ENCODE results near the gene SPRR3.
A peak's percentile ranks its signal among the peaks of the same experiment; 100 is the strongest.
"Not testable (repeated sequence)": the region's sequence is repeated elsewhere in the genome, so short reads cannot be mapped to it uniquely, and the experiment has no call there.

The SPRR3 gene

DNA sequence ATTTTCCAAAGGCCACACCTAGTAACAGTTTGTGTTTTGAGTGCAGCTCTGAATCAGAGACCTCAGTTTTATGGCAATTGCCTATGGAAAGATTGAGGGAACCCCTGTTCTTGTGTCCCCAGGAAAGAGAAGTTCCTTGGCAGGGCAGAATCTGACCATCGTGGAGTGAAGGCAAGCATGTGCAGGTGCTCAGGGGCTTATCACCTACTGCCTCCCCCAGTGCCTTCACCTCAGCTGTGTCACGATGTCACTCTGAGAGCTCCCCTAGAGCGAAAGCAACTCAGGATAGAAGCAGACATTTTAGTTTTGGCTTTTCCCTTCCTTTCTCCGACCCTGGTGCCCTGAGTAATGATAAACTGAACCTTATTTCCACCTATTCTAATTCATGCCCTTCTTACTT lies 19.5 kb upstream of the SPRR3 start:
- no peak overlapping the region for H3K27ac ChIP-seq
- DNase-seq (ENCODE audit: low read depth, low spot score) = no peak

DNA sequence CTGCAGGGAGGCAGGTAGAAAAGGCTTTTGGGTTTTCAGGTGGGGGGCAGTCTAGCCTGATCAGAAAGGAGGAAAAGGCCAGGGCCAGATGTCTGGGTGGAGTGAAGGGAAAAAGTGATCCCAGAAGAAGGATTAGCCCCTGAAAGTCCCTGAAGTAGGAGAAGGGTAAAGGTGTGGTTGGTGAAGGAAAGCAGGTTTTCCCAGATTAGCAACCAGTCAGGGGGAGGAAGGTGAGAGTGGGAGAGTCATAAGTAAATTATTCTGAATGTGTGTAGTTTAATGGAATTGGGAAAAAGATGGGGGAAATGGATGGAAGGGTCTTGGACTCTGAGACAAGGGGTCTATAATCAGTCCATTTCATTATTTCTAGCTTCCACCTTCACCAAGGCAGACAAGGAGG lies 18.3 kb upstream of the SPRR3 start:
- H3K27ac ChIP-seq = no peak overlapping the region
- DNase-seq (ENCODE audit: low read depth, low spot score) = no peak

DNA sequence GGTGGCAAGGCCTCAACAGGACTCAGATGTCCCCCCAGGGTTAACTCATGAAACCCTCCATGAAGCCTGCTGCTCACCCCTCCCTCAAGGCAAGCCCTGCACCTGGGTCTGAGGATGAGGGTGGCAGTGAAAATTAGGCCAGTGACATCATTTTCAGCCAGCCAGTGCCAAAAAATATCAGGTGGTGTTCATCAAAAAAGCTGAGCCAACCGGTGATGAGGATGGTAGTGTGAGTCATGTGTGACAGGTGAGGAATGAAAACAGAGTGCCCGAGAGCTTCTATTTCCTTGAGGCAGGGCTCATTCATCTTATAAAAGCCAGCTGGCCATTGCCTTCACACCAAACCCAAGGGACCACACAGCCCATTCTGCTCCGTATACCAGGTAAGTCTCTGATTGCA lies 17.8 kb upstream of the SPRR3 start, which contains the start of gene SPRR1A:
SPRR1A (plus strand) TSS at position 339 of the 400 bp plus-strand sequence. CDS start 1,150 bp downstream, outside the sequence.
- peak; percentile 43 for DNase-seq (ENCODE audit: low read depth, low spot score)
- H3K27ac ChIP-seq = peak within 1 kb of the TSS; percentile 26

DNA sequence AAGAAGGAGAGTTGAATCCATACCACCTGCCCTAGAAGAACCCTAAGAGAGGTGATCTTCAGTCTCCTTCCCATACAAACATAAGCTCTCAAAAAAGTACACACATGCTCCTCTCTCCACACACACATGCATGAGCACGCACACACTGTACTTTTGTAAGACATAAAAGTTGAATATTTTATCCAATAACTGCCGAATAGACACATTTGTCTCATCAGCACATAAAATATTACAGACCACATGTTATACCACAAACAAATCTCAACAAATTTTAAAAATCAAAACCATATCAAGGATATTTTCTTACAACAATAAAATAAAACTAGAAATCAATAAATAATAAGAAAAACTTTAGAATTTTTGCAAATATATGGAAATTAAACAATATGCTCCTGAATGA lies 15.0 kb upstream of the SPRR3 start:
- no peak for DNase-seq (ENCODE audit: low read depth, low spot score)
- no peak overlapping the region for H3K27ac ChIP-seq

DNA sequence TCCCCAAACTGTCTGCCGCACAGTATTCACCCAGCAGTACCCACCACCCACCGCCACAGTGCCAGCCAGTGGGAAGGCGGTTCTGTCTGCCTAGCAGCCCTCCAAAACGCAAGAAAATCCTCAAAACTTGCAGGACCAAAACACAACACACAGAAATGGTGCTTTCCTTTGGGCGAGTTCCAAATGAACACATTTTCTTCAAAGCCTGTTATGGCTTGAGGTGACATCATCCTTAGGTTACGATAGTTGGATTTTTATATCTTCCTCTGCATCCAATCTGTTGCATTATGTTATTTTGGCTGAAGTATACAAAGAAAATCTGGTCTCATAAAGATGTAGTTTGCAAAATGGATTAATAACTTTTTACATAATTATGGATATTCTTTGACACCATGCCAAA lies 8.4 kb upstream of the SPRR3 start:
- no peak for DNase-seq (ENCODE audit: low read depth, low spot score)

DNA sequence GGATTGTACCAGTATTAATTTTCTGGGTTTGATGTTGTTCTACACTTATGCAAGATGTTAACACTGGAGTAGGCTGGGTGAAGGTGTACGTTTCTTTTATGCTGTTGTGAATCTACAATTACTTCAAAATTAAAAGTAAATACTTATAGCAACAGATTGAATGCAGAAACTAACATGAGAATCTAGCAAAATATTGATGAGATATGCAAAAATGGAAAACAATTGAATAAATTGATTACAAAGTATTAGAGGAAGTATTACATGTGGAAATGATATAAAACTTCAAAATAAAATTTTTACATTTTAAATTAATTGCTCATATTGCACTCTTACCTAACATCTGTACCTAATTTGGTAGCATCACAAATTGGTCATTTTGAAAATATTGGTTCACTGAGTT lies 5.7 kb upstream of the SPRR3 start:
- no peak for DNase-seq (ENCODE audit: low read depth, low spot score)
- no peak overlapping the region for H3K27ac ChIP-seq

More for the DNA sequence above, 8.4 kb upstream of the SPRR3 start:
- H3K27ac ChIP-seq = no peak overlapping the region

DNA sequence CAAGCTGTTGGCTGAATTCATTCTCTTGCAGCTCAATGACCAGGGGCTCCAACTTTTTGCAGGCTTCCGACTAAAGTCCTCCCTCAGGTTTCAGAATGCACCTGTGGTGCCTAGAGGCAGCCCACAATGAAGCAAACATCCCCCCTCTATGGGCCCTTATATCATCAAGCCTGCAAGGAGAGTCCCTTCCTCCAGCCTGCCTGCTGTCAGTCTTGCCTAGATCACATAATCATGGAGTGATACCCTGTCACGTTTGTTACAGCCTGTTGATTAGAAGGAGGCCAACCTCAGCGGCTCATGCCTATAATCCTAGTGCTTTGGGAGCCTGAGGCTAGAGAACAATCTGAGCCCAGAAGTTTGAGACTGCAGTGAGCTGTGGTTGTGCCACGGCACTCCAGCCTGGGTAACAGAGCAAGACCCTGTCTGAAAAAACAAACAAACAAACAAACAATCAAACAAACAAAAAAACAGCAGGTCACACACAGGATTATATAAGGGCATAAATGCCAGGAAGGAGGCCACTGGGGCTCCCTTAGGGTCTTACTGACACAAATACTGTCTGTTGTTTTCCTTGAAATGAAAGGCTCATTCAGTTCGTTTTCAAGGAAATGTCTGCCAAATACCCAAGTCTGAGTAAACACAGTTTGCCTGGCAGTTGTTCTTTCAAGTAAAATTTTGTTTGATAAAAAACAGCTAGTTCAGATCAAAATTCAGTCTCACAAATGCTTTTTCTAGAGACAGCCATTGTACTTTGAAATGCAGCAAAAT lies 4.7 kb upstream of the SPRR3 start:
- no peak for DNase-seq (ENCODE audit: low read depth, low spot score)

DNA sequence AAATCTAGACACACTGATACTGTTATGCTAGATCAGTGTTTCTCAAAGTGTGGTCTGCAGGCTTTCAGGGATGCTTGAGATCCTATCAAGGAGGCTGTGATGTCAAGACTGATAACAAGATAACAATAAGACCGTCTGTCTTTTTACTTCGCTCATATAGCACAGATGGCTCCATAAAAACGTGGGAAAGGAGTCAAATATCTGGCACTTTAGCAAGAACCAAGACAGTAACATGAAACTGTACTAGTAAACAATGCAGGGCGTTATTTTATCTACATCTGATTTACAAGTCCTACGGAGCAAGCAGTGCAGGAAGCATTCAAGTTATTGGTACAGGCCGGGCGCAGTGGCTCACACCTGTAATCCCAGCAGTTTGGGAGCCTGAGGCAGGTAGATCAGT lies 3.6 kb upstream of the SPRR3 start:
- H3K27ac ChIP-seq = no peak overlapping the region

More for the DNA sequence above, 4.7 kb upstream of the SPRR3 start:
- H3K27ac ChIP-seq = no peak overlapping the region

DNA sequence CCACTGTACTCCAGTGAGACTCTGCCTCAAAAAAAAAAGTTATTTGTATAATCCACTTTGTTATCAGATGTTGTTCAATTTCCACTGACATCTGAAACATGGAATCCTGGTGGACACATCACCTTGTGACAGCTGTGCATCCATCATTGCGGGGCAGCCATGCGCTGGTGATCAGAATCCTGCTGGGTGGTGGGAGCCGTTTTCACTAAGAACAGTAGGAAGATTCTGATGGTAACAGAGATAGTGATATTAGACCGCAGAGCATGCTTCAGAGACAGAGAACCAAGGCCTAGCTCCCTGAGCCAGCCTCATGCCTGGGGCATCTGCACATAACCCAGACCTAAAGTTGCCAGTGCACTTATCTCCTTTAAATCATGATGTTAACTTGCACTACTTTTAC lies 3.1 kb upstream of the SPRR3 start:
- peak overlapping the region; percentile 77 for H3K27ac ChIP-seq
- DNase-seq (ENCODE audit: low read depth, low spot score) = no peak

More for the DNA sequence above, 3.6 kb upstream of the SPRR3 start:
- no peak for DNase-seq (ENCODE audit: low read depth, low spot score)

DNA sequence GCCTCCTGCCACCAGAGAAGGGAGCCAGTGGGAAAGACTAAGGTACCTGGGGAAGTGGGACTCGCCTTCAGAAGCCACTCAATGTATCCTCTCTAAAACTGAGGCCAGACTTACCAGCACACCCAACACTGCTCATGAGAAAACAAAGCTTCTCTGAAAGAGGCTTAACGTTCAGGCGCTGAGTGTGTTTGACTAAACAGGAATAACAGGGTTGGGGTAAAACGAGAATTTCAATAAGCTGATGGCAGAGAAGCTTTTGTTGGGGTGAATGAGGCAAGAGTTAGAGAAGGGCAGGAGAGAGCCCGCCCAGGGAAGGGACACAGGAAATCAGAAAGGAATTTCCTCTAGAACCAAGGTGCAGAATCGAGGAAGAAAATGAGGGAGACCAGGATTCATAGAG lies 1.7 kb upstream of the SPRR3 start:
- peak overlapping the region; percentile 77 for H3K27ac ChIP-seq
- no peak for DNase-seq (ENCODE audit: low read depth, low spot score)

DNA sequence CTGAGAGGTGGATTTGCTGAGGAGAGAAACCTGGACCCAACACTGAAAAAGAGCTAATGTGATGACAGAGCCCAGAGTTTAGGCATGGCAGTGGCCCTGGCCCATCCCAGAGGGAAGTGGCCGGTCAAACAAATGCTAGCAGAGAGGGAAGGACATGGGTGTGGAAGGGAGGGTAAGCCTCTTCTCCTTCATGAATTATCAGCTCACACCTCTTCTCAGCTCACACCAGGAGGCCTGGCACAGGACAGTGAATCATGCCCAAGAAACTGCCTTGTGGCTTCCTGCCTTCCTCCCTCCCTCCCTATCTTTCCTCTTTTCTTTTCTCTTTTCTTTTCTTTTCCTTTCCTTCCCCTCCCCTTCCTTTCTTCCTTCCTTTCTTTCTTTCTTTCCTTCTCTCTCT lies 1.3 kb upstream of the SPRR3 start:
- H3K27ac ChIP-seq = peak overlapping the region; percentile 77
- no peak for DNase-seq (ENCODE audit: low read depth, low spot score)

DNA sequence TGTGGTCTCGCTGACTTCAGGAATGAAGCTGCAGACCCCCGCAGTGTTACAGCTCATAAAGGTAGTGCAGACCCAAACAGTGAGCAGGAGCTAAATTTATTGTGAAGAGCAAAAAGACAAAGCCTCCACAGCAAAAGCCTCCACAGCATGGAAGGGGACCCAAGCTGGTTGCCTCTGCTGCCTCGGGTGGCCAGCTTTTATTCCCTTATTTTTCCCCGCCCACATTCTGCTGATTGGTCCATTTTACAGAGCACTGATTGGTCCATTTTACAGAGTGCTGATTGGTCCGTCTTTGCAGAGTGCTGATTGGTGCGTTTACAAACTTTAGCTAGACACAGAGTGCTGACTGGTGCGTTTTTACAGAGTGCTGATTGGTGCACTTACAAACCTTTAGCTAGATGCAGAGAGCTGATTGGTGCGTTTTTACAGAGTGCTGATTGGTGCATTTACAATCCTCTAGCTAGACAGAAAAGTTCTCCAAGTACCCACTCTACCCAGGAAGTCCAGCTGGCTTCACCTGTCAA lies 9.7 kb downstream of the SPRR3 start:
- not testable (repeated sequence) for DNase-seq (ENCODE audit: low read depth, low spot score); H3K27ac ChIP-seq

DNA sequence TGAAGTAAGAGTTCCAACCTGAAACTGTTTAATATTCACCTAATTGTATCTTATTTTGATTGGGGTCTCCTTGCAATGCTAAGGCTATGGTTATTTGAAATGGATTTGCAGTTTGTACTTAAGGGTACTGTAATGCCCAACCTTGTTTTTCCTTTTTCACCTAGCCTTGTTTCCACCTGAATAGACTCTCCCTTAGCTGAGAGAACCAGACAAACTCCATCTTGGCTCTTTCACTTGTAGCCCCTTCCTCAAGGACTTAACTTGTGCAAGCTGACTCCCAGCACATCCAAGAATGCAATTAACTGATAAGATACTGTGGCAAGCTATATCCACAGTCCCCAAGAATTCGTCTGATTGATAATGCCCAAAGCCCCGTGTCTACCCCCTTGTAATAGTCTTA lies 20.3 kb downstream of the SPRR3 start:
- H3K27ac ChIP-seq; DNase-seq (ENCODE audit: low read depth, low spot score): not testable (repeated sequence)

DNA sequence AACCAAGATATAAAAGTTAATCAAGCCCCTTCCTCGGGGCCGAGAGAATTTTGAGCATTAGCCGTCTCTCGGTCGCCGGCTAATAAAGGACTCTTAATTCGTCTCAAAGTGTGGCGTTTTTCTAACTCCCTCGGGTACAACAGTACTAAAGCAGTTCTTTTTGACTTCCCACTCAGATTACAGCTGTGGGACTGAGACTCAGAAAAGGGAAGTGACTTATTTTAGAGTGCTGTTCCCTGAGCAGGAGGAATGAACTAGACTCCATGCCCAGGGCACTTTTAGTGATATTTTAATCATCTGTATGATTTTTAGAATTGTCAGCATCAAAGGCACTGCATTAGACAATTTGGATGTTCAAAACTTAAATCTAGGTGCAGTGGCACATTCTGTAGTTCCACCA lies 20.8 kb downstream of the SPRR3 start:
- not testable (repeated sequence) for DNase-seq (ENCODE audit: low read depth, low spot score); H3K27ac ChIP-seq

DNA sequence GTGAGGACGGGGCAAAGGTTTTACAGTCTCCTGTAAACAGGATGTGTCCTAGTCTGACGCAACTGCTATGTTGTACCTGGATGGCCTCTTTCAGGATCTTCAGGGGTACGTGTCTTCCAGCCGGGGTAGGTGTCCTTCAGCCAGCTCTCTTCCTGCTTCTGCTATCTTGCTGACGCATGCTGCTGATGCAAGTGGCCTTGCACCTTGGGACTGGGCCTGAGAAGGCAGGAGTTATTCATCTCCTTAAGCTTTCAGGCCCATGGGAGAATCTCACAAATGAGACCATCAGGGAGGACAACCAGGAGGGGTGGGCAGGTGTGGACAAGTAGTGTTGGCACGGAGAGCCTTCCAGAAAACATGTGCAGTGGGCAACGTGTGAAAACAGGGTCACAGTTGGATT lies 21.6 kb downstream of the SPRR3 start:
- DNase-seq (ENCODE audit: low read depth, low spot score) = no peak

DNA sequence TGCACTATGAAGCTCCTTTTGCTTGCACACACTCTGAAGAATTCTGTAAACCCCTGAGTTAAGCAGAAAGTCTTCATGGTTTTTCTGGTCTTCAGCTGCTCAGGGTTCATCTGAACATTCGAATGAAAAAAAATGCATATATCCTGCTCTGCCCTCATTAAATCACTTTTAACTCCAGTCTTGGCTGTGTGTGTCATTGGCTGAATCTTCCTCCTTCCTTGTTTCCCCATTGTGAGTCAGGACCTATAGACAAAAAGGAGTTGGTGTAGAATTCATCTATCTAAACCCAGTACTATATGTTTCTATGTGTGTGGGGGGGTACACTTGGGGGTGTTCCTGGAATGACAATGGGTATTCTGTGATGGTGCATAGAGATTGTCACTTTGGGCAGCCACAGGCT lies 22.9 kb downstream of the SPRR3 start:
- H3K27ac ChIP-seq = peak overlapping the region; percentile 31
- DNase-seq (ENCODE audit: low read depth, low spot score) = no peak

More for the DNA sequence above, 21.6 kb downstream of the SPRR3 start:
- no peak overlapping the region for H3K27ac ChIP-seq

DNA sequence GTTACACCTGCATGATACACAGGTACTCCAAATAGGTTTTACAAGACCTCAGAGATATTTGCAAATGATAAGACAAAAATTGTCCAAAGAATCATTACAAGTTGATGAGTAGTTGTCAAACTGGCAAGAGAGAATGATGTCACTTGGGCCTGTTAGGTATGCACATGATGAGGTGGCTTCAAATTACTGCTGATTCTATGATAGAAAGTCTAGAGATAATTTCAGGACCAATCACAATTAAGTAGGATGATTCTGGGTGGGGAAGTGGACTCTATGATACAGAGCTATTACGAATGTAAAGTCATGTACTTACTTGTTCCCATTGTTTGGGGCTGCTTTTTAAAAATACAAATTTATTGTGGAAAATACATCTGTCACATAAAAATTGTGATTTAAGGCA lies 24.2 kb downstream of the SPRR3 start:
- peak; percentile 49 for DNase-seq (ENCODE audit: low read depth, low spot score)
- H3K27ac ChIP-seq = peak overlapping the region; percentile 31

DNA sequence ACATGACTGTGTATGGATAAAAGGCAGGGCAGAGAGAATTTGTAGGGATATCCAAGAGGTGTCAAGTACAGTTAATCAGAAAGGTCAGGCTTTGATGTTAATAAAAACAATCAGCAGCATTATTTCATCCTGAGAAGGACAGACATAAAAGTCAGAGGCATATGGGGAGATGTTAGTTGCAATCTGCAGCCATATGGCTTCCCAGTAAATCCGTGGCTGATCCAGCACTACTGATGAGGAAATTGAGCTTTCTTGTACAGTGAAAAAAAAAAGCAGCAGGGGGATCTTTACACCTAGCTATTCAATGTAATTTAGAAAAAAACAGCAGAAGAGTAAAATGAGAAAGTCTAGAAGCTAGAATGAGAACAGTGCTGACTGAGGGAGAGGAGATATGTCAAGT lies 27.2 kb downstream of the SPRR3 start:
- DNase-seq (ENCODE audit: low read depth, low spot score) = no peak
- no peak overlapping the region for H3K27ac ChIP-seq

DNA sequence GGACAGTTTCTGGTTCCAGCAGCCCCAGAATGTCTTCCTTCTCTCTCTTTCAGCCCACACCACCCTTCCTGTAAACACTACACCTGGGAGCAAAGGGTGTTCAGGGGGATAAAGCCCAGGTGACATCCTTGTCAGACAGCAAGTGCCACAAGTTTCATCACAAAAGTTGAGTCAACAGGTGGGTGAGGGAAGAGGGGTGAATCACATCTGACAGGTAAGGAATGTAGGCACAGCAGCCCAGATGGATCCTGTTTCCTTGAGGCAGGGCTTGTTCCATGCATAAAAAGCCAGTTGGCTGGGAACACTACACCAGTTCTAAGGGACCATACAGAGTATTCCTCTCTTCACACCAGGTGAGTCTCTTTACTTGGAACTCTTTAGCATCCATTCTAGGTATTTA lies 29.3 kb downstream of the SPRR3 start, which contains the start of gene SPRR1B:
SPRR1B (plus strand) TSS at position 309 of the 400 bp plus-strand sequence. CDS start 1,143 bp downstream, outside the sequence.
- H3K27ac ChIP-seq = peak within 1 kb of the TSS; percentile 78
- peak; percentile 82 for DNase-seq (ENCODE audit: low read depth, low spot score)

DNA sequence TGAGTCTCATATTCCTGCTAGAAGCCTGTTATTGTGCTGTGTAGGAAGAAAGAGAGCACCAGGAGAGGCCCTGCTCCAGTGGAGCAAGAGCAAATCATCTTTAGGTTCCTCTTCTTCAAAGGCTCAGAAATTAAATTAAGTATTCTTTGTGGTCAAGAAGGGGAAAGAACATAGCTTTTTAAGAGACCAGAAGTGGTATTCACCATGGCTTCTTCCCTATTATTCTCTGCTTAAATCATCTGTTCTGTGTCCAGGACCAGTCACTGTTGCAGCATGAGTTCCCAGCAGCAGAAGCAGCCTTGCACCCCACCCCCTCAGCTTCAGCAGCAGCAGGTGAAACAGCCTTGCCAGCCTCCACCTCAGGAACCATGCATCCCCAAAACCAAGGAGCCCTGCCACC lies 30.5 kb downstream of the SPRR3 start:
- no peak for DNase-seq (ENCODE audit: low read depth, low spot score)

DNA sequence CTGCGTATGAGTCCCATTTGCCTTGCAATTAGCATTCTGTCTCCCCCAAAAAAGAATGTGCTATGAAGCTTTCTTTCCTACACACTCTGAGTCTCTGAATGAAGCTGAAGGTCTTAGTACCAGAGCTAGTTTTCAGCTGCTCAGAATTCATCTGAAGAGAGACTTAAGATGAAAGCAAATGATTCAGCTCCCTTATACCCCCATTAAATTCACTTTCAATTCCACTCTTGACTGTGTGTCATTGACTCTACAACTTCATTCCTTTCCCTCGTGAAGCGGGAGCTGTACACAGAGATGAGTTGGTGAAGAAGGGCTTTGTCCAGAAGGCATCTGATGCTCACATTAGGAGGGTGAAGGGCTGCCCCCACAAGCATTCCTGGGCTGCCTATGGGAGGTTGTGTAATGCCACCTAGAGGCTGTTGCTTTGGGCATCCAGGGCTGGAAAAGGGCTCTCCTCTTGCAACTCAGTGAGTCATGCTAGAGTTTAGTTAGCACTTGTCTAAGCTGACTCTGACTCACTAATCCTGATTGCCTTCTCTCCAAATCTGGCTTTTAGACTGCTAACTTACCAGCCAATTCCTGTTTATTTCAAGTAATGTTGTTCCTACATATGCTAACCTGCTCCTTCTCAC lies 31.2 kb downstream of the SPRR3 start:
- peak overlapping the region; percentile 78 for H3K27ac ChIP-seq
- peak; percentile 91 for DNase-seq (ENCODE audit: low read depth, low spot score)

More for the DNA sequence above, 30.5 kb downstream of the SPRR3 start:
- H3K27ac ChIP-seq = peak overlapping the region; percentile 78

Data from epithelial cell of prostate (primary cell).